ENCODE measurements around the gene NR1I3. TPM values are rescaled to one million over a fixed set of nuclear protein-coding genes. Genes with fewer than 3 reads are reported as not detected.

The NR1I3 gene
- polyA plus RNA-seq, 4 donors = 1.9 to 3.5 (median 2.8) TPM

Other genes starting within 250 kb of the NR1I3 start
- gene F11R, start 217.1 kb downstream of the NR1I3 start, polyA plus RNA-seq (ENCODE audit: insufficient read length in 4 of 4) = 10 to 100 TPM; 11.1 to 98.1 (median 85.2) TPM
- 10 to 100 TPM in 3 of 4 donors, 1 to 10 TPM in 1; 9.5 to 75.7 (median 52.2) TPM for gene TSTD1, start 199.2 kb downstream of the NR1I3 start, polyA plus RNA-seq (ENCODE audit: insufficient read length in 4 of 4)
- 10 to 100 TPM; 51.0 to 68.9 (median 54.5) TPM for gene USF1, start 192.2 kb downstream of the NR1I3 start, polyA plus RNA-seq (ENCODE audit: insufficient read length in 4 of 4)
- gene ARHGAP30, start 168.3 kb downstream of the NR1I3 start, polyA plus RNA-seq (ENCODE audit: insufficient read length in 4 of 4) = 1 to 10 TPM; 2.2 to 3.8 (median 2.3) TPM
- gene NECTIN4, start 148.6 kb downstream of the NR1I3 start, polyA plus RNA-seq (ENCODE audit: insufficient read length in 4 of 4) = 1 to 10 TPM in 3 of 4 donors, under 1 TPM in 1; 0.14 to 7.3 (median 3.8) TPM
- gene KLHDC9, start 139.8 kb downstream of the NR1I3 start, polyA plus RNA-seq (ENCODE audit: insufficient read length in 4 of 4) = 10 to 100 TPM in 3 of 4 donors, 1 to 10 TPM in 1; 4.0 to 19.4 (median 17.3) TPM
- gene PFDN2, start 120.2 kb downstream of the NR1I3 start, polyA plus RNA-seq (ENCODE audit: insufficient read length in 4 of 4) = 10 to 100 TPM; 58.7 to 75.7 (median 73.8) TPM
- 10 to 100 TPM; 29.1 to 59.8 (median 48.6) TPM for gene NIT1, start 120.1 kb downstream of the NR1I3 start, polyA plus RNA-seq (ENCODE audit: insufficient read length in 4 of 4)
- gene DEDD, start 105.5 kb downstream of the NR1I3 start, polyA plus RNA-seq (ENCODE audit: insufficient read length in 4 of 4) = 10 to 100 TPM; 41.6 to 55.5 (median 48.9) TPM
- 100 to 1,000 TPM; 136 to 169 (median 149) TPM for gene UFC1, start 84.2 kb downstream of the NR1I3 start, polyA plus RNA-seq (ENCODE audit: insufficient read length in 4 of 4)
- 10 to 100 TPM; 44.9 to 55.2 (median 47.2) TPM for gene USP21, start 78.7 kb downstream of the NR1I3 start, polyA plus RNA-seq (ENCODE audit: insufficient read length in 4 of 4)
- 10 to 100 TPM; 31.9 to 63.1 (median 38.8) TPM for gene PPOX, start 71.8 kb downstream of the NR1I3 start, polyA plus RNA-seq (ENCODE audit: insufficient read length in 4 of 4)
- 10 to 100 TPM; 40.9 to 45.2 (median 42.3) TPM for gene B4GALT3, start 60.7 kb downstream of the NR1I3 start, polyA plus RNA-seq (ENCODE audit: insufficient read length in 4 of 4)
- 1 to 10 TPM in 1 of 4 donors, under 1 TPM in 3; 0.60 to 6.1 (median 0.79) TPM for gene ADAMTS4, start 39.1 kb downstream of the NR1I3 start, polyA plus RNA-seq (ENCODE audit: insufficient read length in 4 of 4)
- 100 to 1,000 TPM; 126 to 217 (median 189) TPM for gene NDUFS2, start 35.8 kb downstream of the NR1I3 start, polyA plus RNA-seq (ENCODE audit: insufficient read length in 4 of 4)
- 10 to 100 TPM; 13.1 to 39.3 (median 17.1) TPM for gene FCER1G, start 22.9 kb downstream of the NR1I3 start, polyA plus RNA-seq (ENCODE audit: insufficient read length in 4 of 4)
- 10 to 100 TPM in 1 of 4 donors, 1 to 10 TPM in 1, under 1 TPM in 1, not detected in 1; 0.73 to 87.7 (median 2.5) TPM for gene APOA2, start 14.6 kb downstream of the NR1I3 start, polyA plus RNA-seq (ENCODE audit: insufficient read length in 4 of 4)
- 10 to 100 TPM in 3 of 4 donors, 1 to 10 TPM in 1; 9.9 to 15.4 (median 14.2) TPM for gene TOMM40L, start 12.1 kb downstream of the NR1I3 start, polyA plus RNA-seq (ENCODE audit: insufficient read length in 4 of 4)
- gene PCP4L1, start 20.5 kb upstream of the NR1I3 start, polyA plus RNA-seq (ENCODE audit: insufficient read length in 4 of 4) = 1 to 10 TPM in 3 of 4 donors, under 1 TPM in 1; 0.59 to 1.9 (median 1.4) TPM
- gene MPZ, start 71.8 kb upstream of the NR1I3 start, polyA plus RNA-seq (ENCODE audit: insufficient read length in 4 of 4) = 1 to 10 TPM; 4.5 to 8.7 (median 6.0) TPM
- gene SDHC, start 76.2 kb upstream of the NR1I3 start, polyA plus RNA-seq (ENCODE audit: insufficient read length in 4 of 4) = 100 to 1,000 TPM; 167 to 271 (median 244) TPM
- 10 to 100 TPM in 3 of 4 donors, 1 to 10 TPM in 1; 1.2 to 14.6 (median 11.7) TPM for gene CFAP126, start 129.7 kb upstream of the NR1I3 start, polyA plus RNA-seq (ENCODE audit: insufficient read length in 4 of 4)